SJSA1 (cell line): ENCODE data around the gene CELSR3. TPM values are rescaled to one million over a fixed set of nuclear protein-coding genes. Genes with fewer than 3 reads are reported as not detected.
A peak's percentile ranks its signal among the peaks of the same experiment; 100 is the strongest.

ENCODE experiments used
- DNase-seq, 2 experiments: peaks; one replicate each; pipeline ENCODE4 v3.0.0-alpha.2; 2015 to 2020; ENCODE audit warnings: low spot score in 2 of 2, low read depth in 1 of 2
- H3K27ac ChIP-seq: fragments of 250-450 bp; sonication (Bioruptor Pico); 2 replicates; pipeline ENCODE4 v1.5.1; 2020; ENCODE audit warnings: mild to moderate bottlenecking, moderate library complexity
- H3K27me3 ChIP-seq: fragments of 250-450 bp; sonication (Bioruptor Pico); replicated peaks from 2 replicates; pipeline ENCODE4 v1.5.1; 2020; ENCODE audit warnings: mild to moderate bottlenecking, moderate library complexity
- H3K36me3 ChIP-seq: fragments of 250-450 bp; sonication (Bioruptor Pico); 2 replicates; pipeline ENCODE4 v1.5.1; 2020; ENCODE audit warnings: mild to moderate bottlenecking
- H3K4me1 ChIP-seq: fragments of 250-450 bp; sonication (Bioruptor Pico); replicated peaks from 2 replicates; pipeline ENCODE4 v1.6.1; 2021; ENCODE audit warnings: mild to moderate bottlenecking
- H3K4me3 ChIP-seq: fragments of 250-450 bp; sonication (Bioruptor Pico); 2 replicates; pipeline ENCODE4 v1.5.1; 2020; ENCODE audit warnings: mild to moderate bottlenecking
- H3K9me3 ChIP-seq: fragments of 250-450 bp; sonication (Bioruptor Pico); replicated peaks from 2 replicates; pipeline ENCODE4 v1.5.1; 2020; ENCODE audit warnings: mild to moderate bottlenecking
- total RNA-seq: library from RNA; depleted of rRNA; stranded (reverse); fragments of >200 nt; shearing (Covaris generic); gene quantifications from 2 replicates; pipeline ENCODE4 v1.2.3, GENCODE V29; 2014

The CELSR3 gene
- total RNA-seq, 1 experiment from 2014 or later, result 0.26 TPM

DNA sequence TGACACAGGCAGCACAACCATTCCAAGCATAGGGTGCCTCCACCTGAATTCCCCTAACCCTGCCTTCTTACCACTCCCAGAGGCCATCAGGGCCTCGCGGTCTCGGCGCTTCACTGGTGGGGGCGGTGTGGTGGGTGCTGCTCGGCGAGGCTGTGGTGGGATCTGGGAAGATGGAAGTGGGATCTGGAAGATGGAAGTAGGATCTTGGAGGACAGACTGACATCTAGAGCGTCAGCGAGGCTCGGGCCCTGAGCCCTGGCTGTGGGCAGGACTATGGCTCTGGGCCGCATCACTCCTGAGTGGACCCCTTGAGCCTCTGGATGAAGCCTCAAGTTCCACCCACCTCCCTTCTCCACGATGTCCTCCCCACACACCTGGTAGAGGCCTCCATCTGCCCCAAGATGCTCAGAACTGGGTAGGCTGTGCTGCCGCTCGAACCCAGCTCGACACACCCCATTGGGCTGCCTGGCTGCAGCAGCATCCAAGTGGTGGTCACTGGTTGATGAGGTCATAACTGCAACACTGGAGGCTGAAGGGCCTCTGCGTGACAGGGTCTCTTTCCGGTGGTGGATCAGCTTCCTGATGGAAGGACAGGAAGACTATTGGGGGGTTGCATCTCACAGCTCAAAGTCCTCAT lies 19.4 kb upstream of the CELSR3 start:
- H3K4me1 ChIP-seq, result peaks cover 11% of the 10 kb centered on the region
- no peak overlapping the region for H3K4me3 ChIP-seq
- no peak for DNase-seq
- H3K27me3 ChIP-seq, result no peaks in the 10 kb centered on the region
- H3K9me3 ChIP-seq, result peaks cover 8% of the 10 kb centered on the region; the same call in 1 of the 2 replicates
- H3K36me3 ChIP-seq, result peaks cover 38% of the 10 kb centered on the region
- no peak overlapping the region for H3K27ac ChIP-seq

DNA sequence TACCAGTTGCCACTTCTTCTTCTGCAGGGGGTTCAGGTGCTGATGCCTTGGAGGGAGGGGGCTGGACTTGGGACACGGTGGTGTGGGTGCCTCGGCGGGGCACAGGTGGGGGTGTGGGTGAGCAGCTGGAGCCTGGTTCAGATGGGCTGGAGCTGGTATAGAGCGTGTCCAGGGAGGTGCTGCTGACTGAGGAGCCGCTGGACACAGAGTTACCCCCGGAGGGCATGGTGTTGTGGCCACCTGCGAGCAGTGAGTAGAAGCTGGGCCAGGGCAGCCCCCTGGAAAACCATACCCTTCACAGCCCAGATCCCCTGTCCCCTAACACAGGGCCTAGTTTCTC lies 18.8 kb upstream of the CELSR3 start:
- peaks cover 8% of the 10 kb centered on the region; the same call in 1 of the 2 replicates for H3K9me3 ChIP-seq
- H3K4me3 ChIP-seq, result no peak overlapping the region
- H3K27ac ChIP-seq, result no peak overlapping the region
- DNase-seq, result no peak
- peaks cover 37% of the 10 kb centered on the region for H3K36me3 ChIP-seq
- H3K27me3 ChIP-seq, result no peaks in the 10 kb centered on the region
- peaks cover 11% of the 10 kb centered on the region for H3K4me1 ChIP-seq

- H3K36me3 ChIP-seq, result peaks cover 35% of the 10 kb centered on the region
- H3K27me3 ChIP-seq, result no peaks in the 10 kb centered on the region
- H3K4me1 ChIP-seq, result peaks cover 8% of the 10 kb centered on the region
- H3K9me3 ChIP-seq, result peaks cover 7% of the 10 kb centered on the region; the same call in 1 of the 2 replicates
- no peak overlapping the region for H3K27ac ChIP-seq
- no peak for DNase-seq
- no peak overlapping the region for H3K4me3 ChIP-seq
These were observed 18.3 kb upstream of the CELSR3 start for GRCh38 chr3:48680811-48681540.

GRCh38 chr3:48679411-48680391 lies 17.0 kb upstream of the CELSR3 start:
- Histone ChIP-seq H3K4me3 (no peak overlapping the region), H3K9me3 (no peaks in the 10 kb centered on the region), H3K27ac (no peak overlapping the region), H3K4me1 (no peaks in the 10 kb centered on the region), H3K36me3 (peaks cover 28% of the 10 kb centered on the region), H3K27me3 (no peaks in the 10 kb centered on the region)
- DNase-seq, result no peak

GRCh38 chr3:48678566-48679380 lies 16.1 kb upstream of the CELSR3 start:
- H3K27me3 ChIP-seq, result no peaks in the 10 kb centered on the region
- H3K9me3 ChIP-seq, result no peaks in the 10 kb centered on the region
- no peak overlapping the region for H3K4me3 ChIP-seq
- H3K36me3 ChIP-seq, result peaks cover 28% of the 10 kb centered on the region
- H3K4me1 ChIP-seq, result no peaks in the 10 kb centered on the region
- no peak for DNase-seq
- no peak overlapping the region for H3K27ac ChIP-seq

- Histone ChIP-seq H3K27ac (no peak overlapping the region), H3K36me3 (peaks cover 28% of the 10 kb centered on the region), H3K4me3 (no peak overlapping the region), H3K27me3 (no peaks in the 10 kb centered on the region), H3K4me1 (no peaks in the 10 kb centered on the region), H3K9me3 (no peaks in the 10 kb centered on the region)
- no peak for DNase-seq
These were observed 15.4 kb upstream of the CELSR3 start for GRCh38 chr3:48678056-48678455.

- Histone ChIP-seq H3K4me3 (no peak overlapping the region), H3K27ac (no peak overlapping the region), H3K9me3 (no peaks in the 10 kb centered on the region), H3K36me3 (peaks cover 6% of the 10 kb centered on the region; the same call in 1 of the 2 replicates), H3K27me3 (no peaks in the 10 kb centered on the region), H3K4me1 (no peaks in the 10 kb centered on the region)
- DNase-seq, result no peak
These were observed 11.8 kb upstream of the CELSR3 start for GRCh38 chr3:48674505-48674904.

- H3K4me1 ChIP-seq, result no peaks in the 10 kb centered on the region
- H3K27ac ChIP-seq, result no peak overlapping the region
- H3K36me3 ChIP-seq, result no peaks in the 10 kb centered on the region
- DNase-seq, result no peak
- no peaks in the 10 kb centered on the region for H3K9me3 ChIP-seq
- H3K4me3 ChIP-seq, result no peak overlapping the region
- H3K27me3 ChIP-seq, result no peaks in the 10 kb centered on the region
These were observed 9.8 kb upstream of the CELSR3 start for GRCh38 chr3:48672522-48672921.

DNA sequence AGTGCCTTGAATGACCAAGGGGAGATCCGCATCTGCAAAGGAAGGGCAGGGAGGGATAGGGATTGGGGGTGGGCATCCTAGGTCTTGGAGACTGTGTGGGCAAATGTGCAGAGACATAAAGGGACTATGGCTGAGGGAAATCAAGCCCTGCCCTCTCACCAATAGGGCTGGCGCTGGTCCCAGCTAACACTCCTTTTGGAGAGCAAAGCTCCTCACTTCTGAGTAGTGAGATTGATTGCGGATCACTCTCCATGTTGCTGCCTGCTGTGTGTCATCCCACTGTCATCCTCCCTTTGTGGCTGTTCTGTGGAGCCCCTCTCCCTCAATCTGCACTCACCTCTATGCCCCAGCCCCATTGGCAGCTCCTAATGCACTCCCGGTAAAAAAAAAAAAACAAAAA lies 2.2 kb upstream of the CELSR3 start:
- peaks cover 8% of the 10 kb centered on the region for H3K27me3 ChIP-seq
- no peak overlapping the region for H3K27ac ChIP-seq
- H3K4me1 ChIP-seq, result peaks cover 21% of the 10 kb centered on the region
- no peak for DNase-seq
- H3K9me3 ChIP-seq, result no peaks in the 10 kb centered on the region; the same call in 1 of the 2 replicates
- H3K36me3 ChIP-seq, result no peaks in the 10 kb centered on the region
- H3K4me3 ChIP-seq, result no peak overlapping the region

DNA sequence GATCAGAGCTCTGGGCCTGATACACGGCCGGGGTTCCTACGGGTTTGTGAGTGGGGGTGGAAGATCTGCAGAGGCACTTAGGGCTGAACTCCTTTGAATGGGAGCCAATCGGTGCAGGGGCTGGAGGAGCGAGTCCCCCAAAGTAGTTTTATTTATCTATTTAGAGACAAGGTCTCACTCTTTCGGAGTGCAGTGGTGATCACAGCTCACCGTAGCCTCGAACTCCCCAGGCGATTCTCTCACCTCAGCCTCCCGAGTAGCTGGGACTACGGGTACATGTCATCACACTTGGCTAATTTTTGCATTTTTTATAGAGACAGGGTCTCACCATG lies 1.6 kb upstream of the CELSR3 start:
- peaks cover 21% of the 10 kb centered on the region for H3K4me1 ChIP-seq
- no peaks in the 10 kb centered on the region; the same call in 1 of the 2 replicates for H3K9me3 ChIP-seq
- H3K36me3 ChIP-seq, result no peaks in the 10 kb centered on the region
- H3K4me3 ChIP-seq, result no peak overlapping the region
- no peak overlapping the region for H3K27ac ChIP-seq
- peaks cover 8% of the 10 kb centered on the region for H3K27me3 ChIP-seq
- DNase-seq, result no peak

DNA sequence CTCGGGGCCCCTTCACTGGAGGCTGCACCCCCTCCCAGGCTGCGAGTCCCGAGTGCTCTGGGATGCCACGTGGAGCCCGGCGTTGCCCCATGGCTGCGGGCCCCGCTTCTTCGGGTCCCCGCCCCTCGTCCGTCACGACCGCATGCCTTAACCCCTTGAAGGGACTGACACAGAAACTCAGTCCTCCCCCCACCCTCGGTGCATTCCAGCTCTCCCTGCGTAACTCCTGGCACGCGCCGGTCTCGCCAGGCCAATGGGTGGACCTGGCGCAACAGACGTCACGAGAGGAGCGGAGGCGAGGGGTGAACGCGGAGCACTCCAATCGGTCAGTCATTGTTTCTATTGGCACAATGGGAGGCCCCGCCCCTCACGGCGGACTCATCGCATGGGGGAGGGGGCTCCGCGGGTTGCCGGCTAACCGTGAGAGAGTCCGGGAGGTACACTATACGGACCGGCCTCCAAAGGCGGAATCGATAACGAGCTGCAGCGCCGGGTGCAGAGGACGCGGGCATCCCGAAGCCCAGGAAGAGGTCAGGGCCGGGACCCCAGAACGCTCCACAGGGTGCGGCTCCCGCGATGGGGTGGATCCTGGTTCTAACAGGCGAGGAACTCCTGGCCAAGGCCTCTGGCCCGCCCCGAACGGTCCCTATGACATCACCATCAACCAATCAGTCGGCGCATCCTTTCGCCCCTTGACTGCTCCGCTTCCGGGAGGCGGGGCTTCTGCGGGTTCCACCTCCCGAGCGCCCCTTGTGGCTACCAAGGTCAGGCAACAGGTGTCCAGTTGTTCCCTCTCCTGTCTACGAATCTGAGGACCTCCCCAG lies 1.0 kb upstream of the CELSR3 start:
- Histone ChIP-seq H3K9me3 (no peaks in the 10 kb centered on the region; the same call in 1 of the 2 replicates), H3K4me3 (peak overlapping the region; percentile 56)
- DNase-seq, result peak; percentile 97 to 98

DNA sequence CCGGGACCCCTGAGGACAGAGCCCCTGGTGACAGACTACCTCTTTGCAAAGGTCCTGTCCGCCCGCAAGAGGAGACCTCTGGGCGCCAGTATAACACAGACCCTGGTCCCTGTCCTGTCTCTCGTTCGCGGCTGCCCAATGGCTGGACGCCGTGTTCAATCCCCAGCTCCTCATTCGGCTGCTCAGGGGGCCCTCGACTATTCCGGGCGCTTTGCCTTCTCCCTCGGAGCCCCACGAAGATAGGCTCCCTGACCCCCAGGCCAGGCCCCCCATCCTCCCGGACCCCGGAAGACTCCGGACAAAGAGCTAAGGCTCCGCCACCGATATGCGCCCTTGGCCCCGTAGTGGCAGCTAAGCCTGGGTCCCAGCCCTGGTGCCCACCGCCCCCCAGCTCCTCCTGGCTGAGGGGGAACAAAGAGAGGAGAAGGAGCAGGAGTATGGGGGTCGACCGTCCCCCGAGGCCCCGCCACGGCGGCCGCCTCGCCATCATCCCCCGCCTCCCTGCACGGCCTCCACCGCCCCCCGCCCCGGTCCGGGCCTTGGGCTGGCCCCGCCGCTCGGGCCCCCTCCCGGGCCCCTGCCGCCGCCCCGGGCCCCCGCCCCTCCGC lies 437 bp downstream of the CELSR3 start:
- Histone ChIP-seq H3K4me1 (peaks cover 21% of the 10 kb centered on the region), H3K9me3 (no peaks in the 10 kb centered on the region; the same call in 1 of the 2 replicates), H3K27ac (no peak overlapping the region), H3K4me3 (no peak overlapping the region), H3K36me3 (no peaks in the 10 kb centered on the region), H3K27me3 (peaks cover 8% of the 10 kb centered on the region)
- no peak for DNase-seq

More for the DNA sequence above, 1.0 kb upstream of the CELSR3 start:
- H3K36me3 ChIP-seq, result no peaks in the 10 kb centered on the region
- peaks cover 21% of the 10 kb centered on the region for H3K4me1 ChIP-seq
- peak overlapping the region; percentile 91 for H3K27ac ChIP-seq
- H3K27me3 ChIP-seq, result peaks cover 8% of the 10 kb centered on the region
